OCI-LY7 (cell line): ENCODE data around the gene TPM4.
A peak's percentile ranks its signal among the peaks of the same experiment; 100 is the strongest.

ENCODE experiments used
- EZH2phosphoT487 ChIP-seq: fragments of 200-600 bp; sonication (generic); IDR thresholded peaks from 2 replicates; pipeline ENCODE4 v1.6.1; 2018; ENCODE audit warnings: low read depth, borderline replicate concordance, mild to moderate bottlenecking, mixed run types, antibody characterized with exemption, low read length, moderate library complexity, mixed read lengths
- TF ChIP-seq, protein P1 (sequence below): fragments of 200-600 bp; sonication (generic); conservative IDR thresholded peaks from 2 replicates; pipeline ENCODE4 v1.5.1; 2014; ENCODE audit warnings: mild to moderate bottlenecking, antibody characterized with exemption, low read length, moderate library complexity, mixed read lengths

DNA sequence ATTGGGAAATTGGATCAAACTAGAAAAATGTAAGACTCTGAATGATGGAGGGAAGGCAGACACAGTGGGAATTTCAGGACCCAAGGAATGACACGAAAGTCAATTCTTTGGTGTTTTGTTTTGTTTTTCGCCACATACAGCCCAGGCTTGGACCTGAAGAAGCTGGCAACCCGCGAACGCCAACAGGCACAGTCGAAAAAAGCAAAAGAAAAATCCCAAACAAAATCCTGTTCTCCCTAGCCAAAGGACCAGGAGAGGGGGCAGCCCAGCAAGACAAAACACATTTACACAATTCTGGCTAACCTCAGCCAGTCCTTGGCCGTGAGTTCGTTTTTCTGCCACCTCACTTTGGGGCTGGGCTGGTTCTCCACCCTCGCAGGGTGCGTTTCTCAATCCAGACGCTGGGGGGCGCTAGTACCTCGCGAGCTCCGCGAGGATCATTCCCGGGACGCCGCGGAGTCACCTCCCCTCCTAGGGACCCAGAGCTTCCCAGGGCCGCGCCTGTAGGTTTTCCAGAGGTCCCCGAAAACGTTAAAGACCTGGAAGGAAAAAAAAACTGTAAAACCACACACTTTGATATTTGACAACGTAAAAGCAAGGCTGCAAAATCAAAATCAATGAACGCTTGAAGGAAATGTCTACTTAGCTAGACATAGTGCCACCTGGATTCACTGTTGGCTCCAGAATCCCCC is 34.9 kb upstream of the TPM4 start:
- TF ChIP-seq, protein P1, sequence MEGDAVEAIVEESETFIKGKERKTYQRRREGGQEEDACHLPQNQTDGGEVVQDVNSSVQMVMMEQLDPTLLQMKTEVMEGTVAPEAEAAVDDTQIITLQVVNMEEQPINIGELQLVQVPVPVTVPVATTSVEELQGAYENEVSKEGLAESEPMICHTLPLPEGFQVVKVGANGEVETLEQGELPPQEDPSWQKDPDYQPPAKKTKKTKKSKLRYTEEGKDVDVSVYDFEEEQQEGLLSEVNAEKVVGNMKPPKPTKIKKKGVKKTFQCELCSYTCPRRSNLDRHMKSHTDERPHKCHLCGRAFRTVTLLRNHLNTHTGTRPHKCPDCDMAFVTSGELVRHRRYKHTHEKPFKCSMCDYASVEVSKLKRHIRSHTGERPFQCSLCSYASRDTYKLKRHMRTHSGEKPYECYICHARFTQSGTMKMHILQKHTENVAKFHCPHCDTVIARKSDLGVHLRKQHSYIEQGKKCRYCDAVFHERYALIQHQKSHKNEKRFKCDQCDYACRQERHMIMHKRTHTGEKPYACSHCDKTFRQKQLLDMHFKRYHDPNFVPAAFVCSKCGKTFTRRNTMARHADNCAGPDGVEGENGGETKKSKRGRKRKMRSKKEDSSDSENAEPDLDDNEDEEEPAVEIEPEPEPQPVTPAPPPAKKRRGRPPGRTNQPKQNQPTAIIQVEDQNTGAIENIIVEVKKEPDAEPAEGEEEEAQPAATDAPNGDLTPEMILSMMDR, result peak; percentile 99
- no peak for TF ChIP-seq EZH2phosphoT487
